Cardiac fibroblast (primary cell): ENCODE measurements around the gene KDM3B.
A peak's percentile ranks its signal among the peaks of the same experiment; 100 is the strongest.
"Not testable (repeated sequence)": the region's sequence is repeated elsewhere in the genome, so short reads cannot be mapped to it uniquely, and the experiment has no call there.

Experiments used
- DNase-seq, 2 donors: peaks; one replicate each; pipeline versions ENCODE4 v3.0.0 to v3.0.0-alpha.2; 2010; ENCODE audit warnings: low read depth in 2 of 2
- H3K4me3 ChIP-seq, 2 donors: replicated peaks in 1 of 2; 1 replicate in 1 of 2; 2 replicates in 1 of 2; pipeline ENCODE4 v1.5.1; 2011; ENCODE audit warnings: low read depth in 2 of 2, low read length in 2 of 2, mild to moderate bottlenecking in 2 of 2, moderate library complexity in 1 of 2
- TF ChIP-seq, protein P1 (sequence below): IDR thresholded peaks from one replicate; pipeline ENCODE4 v1.5.1; 2011; ENCODE audit warnings: low read depth, mild to moderate bottlenecking, low read length, inconsistent platforms

The KDM3B gene

DNA sequence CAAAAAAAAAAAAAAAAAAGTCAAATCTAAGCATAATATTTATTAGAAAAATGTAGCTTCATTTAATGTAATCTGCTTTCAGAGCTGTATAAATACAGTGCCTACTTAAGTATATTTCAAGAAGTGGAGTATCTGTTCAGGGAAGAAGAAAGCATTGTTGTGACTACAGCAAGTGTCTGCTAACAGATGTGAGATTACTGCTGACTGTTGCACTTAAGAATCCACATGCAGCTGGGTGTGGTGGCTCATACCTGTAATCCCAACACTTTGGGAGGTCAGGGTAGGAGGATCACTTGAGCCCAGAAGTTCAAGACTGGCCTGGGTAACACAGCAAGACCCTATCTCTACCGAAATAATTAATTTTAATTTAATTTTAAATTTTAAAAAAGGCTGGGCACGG is 19.0 kb downstream of the KDM3B start:
- TF ChIP-seq, protein P1, sequence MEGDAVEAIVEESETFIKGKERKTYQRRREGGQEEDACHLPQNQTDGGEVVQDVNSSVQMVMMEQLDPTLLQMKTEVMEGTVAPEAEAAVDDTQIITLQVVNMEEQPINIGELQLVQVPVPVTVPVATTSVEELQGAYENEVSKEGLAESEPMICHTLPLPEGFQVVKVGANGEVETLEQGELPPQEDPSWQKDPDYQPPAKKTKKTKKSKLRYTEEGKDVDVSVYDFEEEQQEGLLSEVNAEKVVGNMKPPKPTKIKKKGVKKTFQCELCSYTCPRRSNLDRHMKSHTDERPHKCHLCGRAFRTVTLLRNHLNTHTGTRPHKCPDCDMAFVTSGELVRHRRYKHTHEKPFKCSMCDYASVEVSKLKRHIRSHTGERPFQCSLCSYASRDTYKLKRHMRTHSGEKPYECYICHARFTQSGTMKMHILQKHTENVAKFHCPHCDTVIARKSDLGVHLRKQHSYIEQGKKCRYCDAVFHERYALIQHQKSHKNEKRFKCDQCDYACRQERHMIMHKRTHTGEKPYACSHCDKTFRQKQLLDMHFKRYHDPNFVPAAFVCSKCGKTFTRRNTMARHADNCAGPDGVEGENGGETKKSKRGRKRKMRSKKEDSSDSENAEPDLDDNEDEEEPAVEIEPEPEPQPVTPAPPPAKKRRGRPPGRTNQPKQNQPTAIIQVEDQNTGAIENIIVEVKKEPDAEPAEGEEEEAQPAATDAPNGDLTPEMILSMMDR = no peak

DNA sequence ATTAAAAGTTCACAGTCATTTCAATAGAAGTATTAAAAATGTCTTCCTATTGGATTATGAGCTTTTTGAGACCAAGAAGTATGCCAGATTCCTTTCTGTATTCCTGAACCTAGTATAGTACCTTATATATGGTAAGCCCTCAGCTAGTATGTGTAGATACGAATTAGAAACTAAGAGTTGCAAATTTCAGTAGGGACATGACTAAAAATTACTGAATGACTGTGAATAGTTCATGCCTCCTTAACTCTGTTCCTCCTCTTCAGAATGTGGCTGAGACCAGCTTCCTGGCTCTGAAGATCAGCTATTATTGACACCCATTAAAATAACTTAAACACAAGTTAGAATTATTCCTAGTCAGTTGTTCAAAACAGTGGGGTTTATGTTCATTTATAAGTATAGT is 19.7 kb downstream of the KDM3B start:
- TF ChIP-seq, protein P1 = no peak
- no peak for DNase-seq
- H3K4me3 ChIP-seq = no peak overlapping the region

More for the DNA sequence above, 19.0 kb downstream of the KDM3B start:
- H3K4me3 ChIP-seq = no peak overlapping the region
- no peak for DNase-seq

DNA sequence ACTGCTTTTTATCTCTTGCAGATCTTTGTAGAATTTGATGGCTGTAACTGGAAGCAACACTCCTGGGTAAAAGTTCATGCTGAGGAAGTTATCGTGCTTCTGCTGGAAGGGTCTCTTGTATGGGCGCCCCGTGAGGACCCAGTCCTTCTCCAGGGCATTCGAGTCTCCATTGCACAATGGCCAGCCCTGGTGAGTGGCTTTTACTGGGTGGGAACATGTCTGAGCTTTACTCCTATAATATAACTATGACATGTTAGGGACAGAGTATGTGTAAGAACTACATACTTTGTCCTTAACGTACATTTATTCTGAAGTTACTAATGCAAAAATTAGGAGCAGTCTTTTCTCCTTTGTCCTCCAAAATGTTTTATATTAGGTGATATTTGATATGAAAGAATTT is 20.2 kb downstream of the KDM3B start:
- no peak overlapping the region for H3K4me3 ChIP-seq
- DNase-seq = no peak
- TF ChIP-seq, protein P1 = no peak

DNA sequence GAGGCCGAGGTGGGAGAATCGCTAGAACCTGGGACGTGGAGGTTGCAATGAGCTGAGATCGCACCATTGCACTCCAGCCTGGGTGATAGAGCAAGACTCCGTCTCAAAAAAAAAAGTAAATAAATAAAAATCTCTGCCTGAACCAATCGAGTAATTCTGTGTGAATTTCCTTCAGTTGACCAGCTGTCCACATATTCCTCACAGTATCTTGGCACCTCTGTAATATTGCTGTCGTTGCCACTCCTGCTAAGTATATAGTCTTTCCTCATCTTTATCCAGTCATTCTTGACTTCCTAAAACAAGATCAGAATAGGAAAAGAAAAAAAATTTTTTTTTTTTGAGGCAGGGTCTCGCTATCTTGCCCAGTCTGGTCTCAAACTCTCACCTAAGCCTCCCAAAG is 29.9 kb downstream of the KDM3B start:
- DNase-seq = no peak
- TF ChIP-seq, protein P1 = no peak
- no peak overlapping the region for H3K4me3 ChIP-seq

DNA sequence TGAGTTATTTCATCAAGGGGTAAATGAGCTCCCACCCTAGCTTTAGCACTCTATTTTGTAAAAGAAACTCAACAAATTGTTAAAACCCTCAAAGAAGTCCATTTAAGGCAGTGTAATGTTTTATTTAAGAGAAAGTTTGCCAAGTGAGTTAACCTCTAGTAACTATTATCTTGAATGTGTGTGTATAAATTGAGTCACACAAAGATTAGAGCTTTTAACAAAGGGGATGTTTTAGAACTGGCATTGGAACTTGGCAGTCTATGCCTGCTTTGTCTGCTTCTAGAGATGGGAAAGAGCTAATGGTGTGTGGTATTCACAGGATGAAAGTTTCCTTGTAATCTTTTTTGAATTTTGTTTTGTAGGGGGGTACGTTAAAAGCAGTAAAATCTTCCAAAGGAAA is 33.2 kb downstream of the KDM3B start:
- DNase-seq = peak in 1 of 2 donors; percentile 57
- TF ChIP-seq, protein P1 = no peak
- H3K4me3 ChIP-seq = no peak overlapping the region

DNA sequence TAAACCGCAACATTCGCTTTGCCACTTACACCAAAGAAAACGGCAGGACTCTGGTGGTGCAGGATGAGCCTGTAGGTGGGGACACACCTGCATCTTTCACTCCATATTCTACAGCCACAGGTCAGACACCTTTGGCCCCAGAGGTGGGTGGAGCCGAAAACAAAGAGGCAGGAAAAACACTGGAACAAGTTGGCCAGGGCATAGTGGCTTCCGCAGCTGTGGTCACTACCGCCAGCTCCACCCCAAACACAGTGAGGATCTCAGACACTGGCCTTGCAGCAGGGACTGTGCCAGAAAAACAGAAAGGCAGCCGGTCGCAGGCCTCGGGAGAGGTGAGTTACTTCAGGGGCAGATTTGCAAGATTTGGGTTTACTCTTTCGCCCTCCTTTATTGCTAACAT is 33.8 kb downstream of the KDM3B start:
- no peak overlapping the region for H3K4me3 ChIP-seq
- TF ChIP-seq, protein P1 = no peak
- DNase-seq = no peak

DNA sequence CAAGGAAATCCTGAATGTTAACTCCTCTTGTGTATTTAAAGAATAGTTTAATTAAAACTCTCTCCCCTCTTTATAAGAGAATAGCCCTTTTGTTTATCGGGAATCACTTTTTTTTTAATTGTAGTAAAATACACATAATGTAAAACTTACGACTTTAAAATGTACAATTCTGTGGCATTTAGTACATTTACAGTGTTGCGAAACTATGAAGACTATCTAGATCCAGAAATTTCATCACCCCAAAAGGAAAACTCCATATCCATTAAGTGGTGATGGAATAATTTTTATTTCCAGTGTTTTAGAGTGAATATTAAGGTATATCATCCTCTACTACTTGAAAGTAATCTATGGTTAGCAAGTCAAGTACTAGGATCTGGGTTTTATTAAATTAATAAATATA is 36.8 kb downstream of the KDM3B start:
- TF ChIP-seq, protein P1 = no peak
- peak in 1 of 2 donors; percentile 12 for DNase-seq
- H3K4me3 ChIP-seq = no peak overlapping the region

DNA sequence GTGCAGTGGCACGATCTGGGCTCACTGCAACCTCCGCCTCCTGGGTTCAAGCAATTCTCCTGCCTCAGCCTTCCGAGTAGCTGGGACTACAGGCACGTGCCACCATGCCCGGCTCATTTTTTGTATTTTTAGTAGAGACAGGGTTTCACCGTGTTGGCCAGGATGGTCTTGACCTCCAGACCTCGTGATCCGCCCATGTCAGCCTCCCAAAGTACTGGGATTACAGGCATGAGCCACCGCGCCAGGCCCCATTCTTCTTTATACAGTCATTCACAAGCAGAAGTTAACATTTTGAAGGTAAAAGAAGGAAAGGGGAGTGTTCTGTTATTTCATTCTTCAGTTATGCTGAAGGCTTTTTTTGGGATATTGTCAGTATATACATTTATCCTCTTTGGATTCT is 37.4 kb downstream of the KDM3B start:
- H3K4me3 ChIP-seq, DNase-seq: not testable (repeated sequence)
